ENCODE results near the gene CPNE7. TPM values are rescaled to one million over a fixed set of nuclear protein-coding genes. Genes with fewer than 3 reads are reported as not detected.

Gene CPNE7
- total and polyA plus RNA-seq, 2 of the 4 experiments (the other 2 are of a cell fraction): 5.4 to 17.4 TPM

GRCh38 chr16:89641458-89642119 lies 66.0 kb downstream of the CPNE7 start:
- dilution Hi-C loops (cut with HindIII; ENCODE audit: low sequenced_read_pairs, unreplicated experiment) (no loop called here), intact Hi-C loops (cut with micrococcal nuclease) (loop anchor here (1.0 to 2.0 kb wide), 2 partner anchors 67 to 81 kb away; partner anchors contain the start of gene RPL13), in situ Hi-C loops (cut with MboI; ENCODE audit: low sequenced_read_pairs) (loop anchor here (5.0 kb wide), 1 partner anchor 69 kb away; no protein-coding TSS in a partner anchor)
- no peak overlapping the region; a peak in 1 of 4 replicates for H4K8ac ChIP-seq (ENCODE audit: low read depth in 2 of 2, low read length in 2 of 2)
- ChIA-PET POLR2A (ENCODE audit: unreplicated experiment) (no interaction called here), CTCF (no interaction called here)
- H2AFZ ChIP-seq (replicated peaks; ENCODE audit: low read length, poor library complexity): no peak overlapping the region
- no peak overlapping the region for H2BK20ac ChIP-seq (ENCODE audit: low read depth, low read length)
- 72% methylated on average over 6 of the region's 14 CpGs; no CpG with 5 or more reads in 1 of the 2 experiments for WGBS, 2 experiments (ENCODE audit: extremely low coverage in 2 of 2, insufficient read length in 1 of 2)
- H3K27me3 ChIP-seq (ENCODE audit: control insufficient read depth, insufficient read depth, low read length): no peaks in the 10 kb centered on the region; the same call in 1 of the 2 replicates
- H4K20me1 ChIP-seq (ENCODE audit: insufficient read depth, low read length): peaks cover 3% of the 10 kb centered on the region; the same call in 1 of the 2 replicates
- peaks cover 2% of the 10 kb centered on the region; the same call in 1 of the 2 replicates for H3K4me1 ChIP-seq (ENCODE audit: control insufficient read depth, insufficient read depth, low read length)
- H2BK15ac ChIP-seq (ENCODE audit: low read depth, low read length): no peak overlapping the region
- peaks cover 0 to 6% of the 10 kb centered on the region in 2 experiments; a peak in 1 of 4 replicates for H3K79me1 ChIP-seq (ENCODE audit: low read depth in 1 of 2, low read length in 2 of 2)
- no peak for DNase-seq
- H3K56ac ChIP-seq (ENCODE audit: extremely low read depth, insufficient read depth, low read length): no peak overlapping the region
- no peak overlapping the region for H2BK120ac ChIP-seq (ENCODE audit: low read depth, low read length)
- H3K4ac ChIP-seq (ENCODE audit: low read depth, low read length): no peak overlapping the region
- BruUV-seq (replicated peaks): no TSS peak
- peaks cover 25% of the 10 kb centered on the region for H3K36me3 ChIP-seq (ENCODE audit: control insufficient read depth, insufficient read depth, low read length)
- no peak overlapping the region for H3K9ac ChIP-seq (ENCODE audit: low read depth, low read length)
- H2BK5ac ChIP-seq (ENCODE audit: low read depth, low read length, poor library complexity, severe bottlenecking): no peak overlapping the region
- no peak overlapping the region for H2AK5ac ChIP-seq (ENCODE audit: low read depth, low read length)
- H3K4me2 ChIP-seq (ENCODE audit: low read depth, low read length): no peak overlapping the region
- H2AK9ac ChIP-seq (replicated peaks; ENCODE audit: low read depth, low read length, poor library complexity): no peak overlapping the region
- no peaks in the 10 kb centered on the region for H3K9me1 ChIP-seq (ENCODE audit: insufficient read depth, low read length)
- no peak; the same call in 1 of the 2 replicates for ATAC-seq (ENCODE audit: low read depth)
- H3K23ac ChIP-seq (ENCODE audit: low read depth, low read length): no peak overlapping the region
- H4K91ac ChIP-seq (ENCODE audit: insufficient read depth, low read depth, low read length): no peak overlapping the region
- no peak overlapping the region for H3K14ac ChIP-seq (replicated peaks; ENCODE audit: low read depth, low read length)
- H3K18ac ChIP-seq (ENCODE audit: low read depth, low read length): no peak overlapping the region
- no peak overlapping the region for H3K27ac ChIP-seq (ENCODE audit: insufficient read depth, low read length)
- no peaks in the 10 kb centered on the region for H3K9me3 ChIP-seq (ENCODE audit: control insufficient read depth, insufficient read depth, low read length)
- H4K5ac ChIP-seq (ENCODE audit: low read depth, low read length): no peak overlapping the region
- H3K4me3 ChIP-seq (ENCODE audit: insufficient read depth, low read depth, low read length): no peak overlapping the region
- TF ChIP-seq CHD1 (IDR thresholded peaks at IDR 0.05; ENCODE audit: low read depth, low read length) (no peak), CEBPB (IDR thresholded peaks at IDR 0.05; ENCODE audit: low read depth, low read length) (no peak), MXI1 (IDR thresholded peaks at IDR 0.05; ENCODE audit: borderline replicate concordance, low read depth, low read length) (no peak), SMC3 (IDR thresholded peaks at IDR 0.05; ENCODE audit: low read depth, low read length) (no peak), ELK1 (IDR thresholded peaks at IDR 0.05; ENCODE audit: borderline replicate concordance, low read depth, low read length) (no peak), RFX5 (IDR thresholded peaks at IDR 0.05; ENCODE audit: low read depth, low read length) (no peak), CTCF (conservative IDR thresholded peaks at IDR 0.05; ENCODE audit: low read depth, low read length) (no peak), POLR2A (IDR thresholded peaks at IDR 0.05; ENCODE audit: low read depth, low read length) (no peak), NFE2L2 (IDR thresholded peaks at IDR 0.05; ENCODE audit: low read depth, low read length) (no peak), BHLHE40 (IDR thresholded peaks at IDR 0.05; ENCODE audit: low read depth, low read length) (no peak), MAFK (IDR thresholded peaks at IDR 0.05; ENCODE audit: low read depth, low read length) (no peak), MAZ (IDR thresholded peaks at IDR 0.05; ENCODE audit: borderline replicate concordance, low read depth, low read length) (no peak), FOS (IDR thresholded peaks at IDR 0.05; ENCODE audit: low read depth, low read length) (no peak), USF2 (IDR thresholded peaks at IDR 0.05; ENCODE audit: low read depth, low read length) (no peak), RAD21 (IDR thresholded peaks at IDR 0.05; ENCODE audit: low read length) (no peak)
